Astrocyte (in vitro differentiated cells and primary cell): ENCODE results near the gene MGAT3. TPM values are rescaled to one million over a fixed set of nuclear protein-coding genes. Genes with fewer than 3 reads are reported as not detected.
"Not testable (repeated sequence)": the region's sequence is repeated elsewhere in the genome, so short reads cannot be mapped to it uniquely, and the experiment has no call there.

Experiments used
- DNase-seq: peaks from one replicate; pipeline ENCODE4 v3.0.0-alpha.2; 2010; ENCODE audit warnings: low read depth
- FAIRE-seq: peaks from 2 replicates; lab custom pipeline; 2011; peaks lifted over from hg19 to GRCh38; lab: Jason Lieb, UNC
- H2AFZ ChIP-seq: 2 replicates; pipeline ENCODE4 v1.6.0; 2012; ENCODE audit warnings: low read depth, low read length, inconsistent platforms
- H3K27ac ChIP-seq: 2 replicates; pipeline ENCODE4 v1.5.1; 2011; ENCODE audit warnings: low read depth, low read length, inconsistent platforms
- H3K27me3 ChIP-seq: 2 replicates; pipeline ENCODE4 v1.6.0; 2011; ENCODE audit warnings: low read length, inconsistent platforms; ENCODE audit not compliant: insufficient read depth
- H3K36me3 ChIP-seq: 2 replicates; pipeline ENCODE4 v1.5.1; 2011; ENCODE audit warnings: low read length, inconsistent platforms; ENCODE audit not compliant: insufficient read depth
- H3K4me1 ChIP-seq: 2 replicates; pipeline ENCODE4 v1.5.1; 2011; ENCODE audit warnings: low read length, inconsistent platforms; ENCODE audit not compliant: insufficient read depth
- H3K4me2 ChIP-seq: 2 replicates; pipeline ENCODE4 v1.6.0; 2012; ENCODE audit warnings: low read length, inconsistent platforms
- H3K4me3 ChIP-seq: 2 replicates; pipeline ENCODE4 v1.5.1; 2011; ENCODE audit warnings: low read depth, mild to moderate bottlenecking, low read length, inconsistent platforms; ENCODE audit not compliant: insufficient read depth
- H3K79me2 ChIP-seq: 2 replicates; pipeline ENCODE4 v1.6.0; 2012; ENCODE audit warnings: mild to moderate bottlenecking, low read length, inconsistent platforms; ENCODE audit not compliant: insufficient read depth
- H3K9ac ChIP-seq: 2 replicates; pipeline ENCODE4 v1.6.0; 2012; ENCODE audit warnings: mild to moderate bottlenecking, low read length, inconsistent platforms
- H3K9me3 ChIP-seq: 2 replicates; pipeline ENCODE4 v1.5.1; 2012; ENCODE audit warnings: low read depth, mild to moderate bottlenecking, low read length, inconsistent platforms; ENCODE audit not compliant: insufficient read depth
- H4K20me1 ChIP-seq: 2 replicates; pipeline ENCODE4 v1.6.0; 2012; ENCODE audit warnings: low read length, inconsistent platforms; ENCODE audit not compliant: insufficient read depth
- H3K27ac Mint-ChIP-seq: one replicate; pipeline ENCODE4 v1.8.0; 2021; ENCODE audit warnings: mild to moderate bottlenecking, mixed read lengths; ENCODE audit not compliant: unreplicated experiment
- H3K27me3 Mint-ChIP-seq: one replicate; pipeline ENCODE4 v1.8.0; 2021; ENCODE audit warnings: low read depth, mixed read lengths; ENCODE audit not compliant: unreplicated experiment
- H3K36me3 Mint-ChIP-seq: one replicate; pipeline ENCODE4 v1.8.0; 2021; ENCODE audit warnings: low read depth, mixed read lengths; ENCODE audit not compliant: unreplicated experiment
- H3K4me1 Mint-ChIP-seq: one replicate; pipeline ENCODE4 v1.8.0; 2021; ENCODE audit warnings: low read depth, mixed read lengths; ENCODE audit not compliant: unreplicated experiment
- H3K4me3 Mint-ChIP-seq: one replicate; pipeline ENCODE4 v1.8.0; 2021; ENCODE audit warnings: mild to moderate bottlenecking, moderate library complexity, mixed read lengths; ENCODE audit not compliant: unreplicated experiment
- H3K9me3 Mint-ChIP-seq: one replicate; pipeline ENCODE4 v1.8.0; 2021; ENCODE audit warnings: mild to moderate bottlenecking, mixed read lengths; ENCODE audit not compliant: unreplicated experiment
- CTCF ChIP-seq: IDR thresholded peaks from 2 replicates; pipeline ENCODE4 v1.5.1; 2011; ENCODE audit warnings: low read depth, mild to moderate bottlenecking, inconsistent platforms, low read length, moderate library complexity; ENCODE audit not compliant: insufficient read depth
- EZH2 ChIP-seq: IDR thresholded peaks from 2 replicates; pipeline ENCODE4 v1.6.1; 2012; ENCODE audit warnings: mild to moderate bottlenecking, low read length, inconsistent platforms; ENCODE audit not compliant: insufficient read depth
- total RNA-seq: library from RNA; stranded (reverse); gene quantifications from 2 replicates; pipeline ENCODE4 v1.2.1, GENCODE V29; 2021

The MGAT3 gene
- total RNA-seq, 1 donor from 2014 or later, result 7.9 TPM

GRCh38 chr22:39502789-39503409 is 46.1 kb downstream of the MGAT3 start:
- peak overlapping the region; percentile 83 for H3K9ac ChIP-seq

GRCh38 chr22:39503630-39504029 is 46.8 kb downstream of the MGAT3 start:
- Histone ChIP-seq H3K79me2 (peaks cover 56% of the 10 kb centered on the region), H3K27ac (no peak overlapping the region), H3K4me2 (peak overlapping the region; percentile 93), H2AFZ (no peak overlapping the region), H3K9me3 (no peaks in the 10 kb centered on the region), H3K9ac (peak overlapping the region; percentile 83), H3K4me3 (peak overlapping the region; percentile 88), H3K4me1 (peaks cover 21% of the 10 kb centered on the region), H3K27me3 (no peaks in the 10 kb centered on the region), H4K20me1 (peaks cover 34% of the 10 kb centered on the region), H3K36me3 (peaks cover 25% of the 10 kb centered on the region)
- H3K27ac Mint-ChIP-seq, result peak overlapping the region; percentile 79
- no peaks in the 10 kb centered on the region for H3K9me3 Mint-ChIP-seq
- H3K4me3 Mint-ChIP-seq, result peak overlapping the region; percentile 98
- H3K4me1 Mint-ChIP-seq, result peaks cover 5% of the 10 kb centered on the region
- H3K27me3 Mint-ChIP-seq, result peaks cover 3% of the 10 kb centered on the region
- DNase-seq (no peak), FAIRE-seq (no peak)
- no peak for TF ChIP-seq EZH2
- no peak for TF ChIP-seq CTCF
- H3K36me3 Mint-ChIP-seq, result peaks cover 17% of the 10 kb centered on the region

More at GRCh38 chr22:39502789-39503409, 46.1 kb downstream of the MGAT3 start:
- H3K4me1 Mint-ChIP-seq, result peaks cover 5% of the 10 kb centered on the region
- Histone ChIP-seq H3K4me3 (peak overlapping the region; percentile 88), H3K4me1 (peaks cover 21% of the 10 kb centered on the region), H3K36me3 (peaks cover 22% of the 10 kb centered on the region), H2AFZ (peak overlapping the region; percentile 51), H3K27ac (peak overlapping the region; percentile 21), H3K4me2 (peak overlapping the region; percentile 93), H3K9me3 (no peaks in the 10 kb centered on the region), H3K79me2 (peaks cover 49% of the 10 kb centered on the region), H4K20me1 (peaks cover 27% of the 10 kb centered on the region), H3K27me3 (no peaks in the 10 kb centered on the region)
- H3K9me3 Mint-ChIP-seq, result no peaks in the 10 kb centered on the region
- H3K27me3 Mint-ChIP-seq, result peaks cover 3% of the 10 kb centered on the region
- no peak for FAIRE-seq
- peak overlapping the region; percentile 86 for H3K27ac Mint-ChIP-seq
- H3K4me3 Mint-ChIP-seq, result peak overlapping the region; percentile 98
- peaks cover 17% of the 10 kb centered on the region for H3K36me3 Mint-ChIP-seq
- TF ChIP-seq EZH2, result no peak
- no peak for TF ChIP-seq CTCF
- no peak for DNase-seq

GRCh38 chr22:39504071-39504470 is 47.3 kb downstream of the MGAT3 start:
- Histone ChIP-seq H3K9me3 (no peaks in the 10 kb centered on the region), H2AFZ (no peak overlapping the region), H4K20me1 (peaks cover 36% of the 10 kb centered on the region), H3K4me2 (peak overlapping the region; percentile 93), H3K4me3 (no peak overlapping the region), H3K4me1 (peaks cover 21% of the 10 kb centered on the region), H3K27me3 (no peaks in the 10 kb centered on the region), H3K79me2 (peaks cover 61% of the 10 kb centered on the region), H3K27ac (no peak overlapping the region), H3K36me3 (peaks cover 25% of the 10 kb centered on the region), H3K9ac (peak overlapping the region; percentile 83)
- peak overlapping the region; percentile 98 for H3K4me3 Mint-ChIP-seq
- TF ChIP-seq CTCF, result no peak
- no peak for TF ChIP-seq EZH2
- no peak overlapping the region for H3K27ac Mint-ChIP-seq
- FAIRE-seq, result no peak
- H3K9me3 Mint-ChIP-seq, result no peaks in the 10 kb centered on the region
- H3K36me3 Mint-ChIP-seq, result peaks cover 17% of the 10 kb centered on the region
- H3K27me3 Mint-ChIP-seq, result no peaks in the 10 kb centered on the region
- DNase-seq, result no peak
- H3K4me1 Mint-ChIP-seq, result peaks cover 5% of the 10 kb centered on the region

- peaks cover 11% of the 10 kb centered on the region for H3K4me1 ChIP-seq
- not testable (repeated sequence) for H3K4me1 Mint-ChIP-seq, H3K4me2 ChIP-seq, H3K4me3 ChIP-seq, H3K9ac ChIP-seq, H3K27me3 Mint-ChIP-seq, H3K27ac Mint-ChIP-seq, FAIRE-seq, H3K27ac ChIP-seq, H3K4me3 Mint-ChIP-seq, H2AFZ ChIP-seq, DNase-seq, H3K9me3 ChIP-seq, H3K27me3 ChIP-seq, H3K9me3 Mint-ChIP-seq
- H3K36me3 Mint-ChIP-seq, result peaks cover 24% of the 10 kb centered on the region
- H4K20me1 ChIP-seq, result peaks cover 56% of the 10 kb centered on the region
- H3K36me3 ChIP-seq, result peaks cover 28% of the 10 kb centered on the region
- peaks cover 82% of the 10 kb centered on the region for H3K79me2 ChIP-seq
Observed at GRCh38 chr22:39507021-39507420, 50.2 kb downstream of the MGAT3 start.
